GM08714 (cell line): ENCODE results near the gene KIF13A.
"Not testable (repeated sequence)": the region's sequence is repeated elsewhere in the genome, so short reads cannot be mapped to it uniquely, and the experiment has no call there.

Experiments used
- H3K4me3 ChIP-seq: fragments of 200-500 bp; sonication (Bioruptor generic); 2 replicates; pipeline ENCODE4 v1.5.1; 2014; ENCODE audit warnings: mild to moderate bottlenecking, low read length, inconsistent platforms
- ZNF274 ChIP-seq: IDR thresholded peaks from 2 replicates; pipeline ENCODE4 v1.6.1; 2012; ENCODE audit warnings: mild to moderate bottlenecking, low read depth, low read length

Gene KIF13A

DNA sequence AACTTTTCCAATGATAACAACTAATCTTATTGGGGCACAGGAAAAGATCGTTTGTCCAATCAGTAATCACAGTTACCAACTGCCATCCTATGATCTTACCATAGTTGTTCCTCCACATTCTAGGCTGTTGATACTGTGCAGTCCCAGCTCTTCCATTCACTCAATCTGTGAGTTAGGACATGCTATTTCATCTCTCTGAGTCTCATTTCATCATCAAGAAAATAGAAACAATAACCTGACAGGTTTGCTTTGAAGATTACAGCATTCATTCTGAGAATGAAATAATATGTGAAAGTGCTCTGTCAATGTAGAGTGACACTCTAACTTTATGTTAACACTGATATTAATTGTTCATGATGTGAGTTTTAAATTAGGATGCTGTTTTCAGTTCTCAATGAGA is 89.8 kb downstream of the KIF13A start:
- H3K4me3 ChIP-seq, result no peak overlapping the region
- no peak for TF ChIP-seq ZNF274

DNA sequence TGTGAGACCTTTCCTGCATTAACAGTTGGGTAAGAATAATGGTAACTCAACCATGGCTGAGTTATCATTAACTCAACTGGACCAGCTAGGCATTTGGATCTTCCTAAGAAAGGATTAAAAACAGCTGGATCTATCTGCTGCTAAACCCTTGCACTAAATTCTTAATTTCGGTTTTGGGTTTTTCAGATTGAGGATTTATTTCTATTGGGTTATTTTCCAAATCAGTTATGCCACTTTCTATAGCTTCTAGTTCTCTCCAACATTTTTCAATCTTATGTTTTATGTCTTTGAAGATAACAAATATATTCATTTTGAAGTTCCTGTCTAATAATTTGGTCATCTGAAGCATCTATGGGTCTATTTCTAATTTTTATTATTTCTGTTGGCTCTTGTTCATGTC is 92.5 kb downstream of the KIF13A start:
- no peak for TF ChIP-seq ZNF274
- no peak overlapping the region for H3K4me3 ChIP-seq

DNA sequence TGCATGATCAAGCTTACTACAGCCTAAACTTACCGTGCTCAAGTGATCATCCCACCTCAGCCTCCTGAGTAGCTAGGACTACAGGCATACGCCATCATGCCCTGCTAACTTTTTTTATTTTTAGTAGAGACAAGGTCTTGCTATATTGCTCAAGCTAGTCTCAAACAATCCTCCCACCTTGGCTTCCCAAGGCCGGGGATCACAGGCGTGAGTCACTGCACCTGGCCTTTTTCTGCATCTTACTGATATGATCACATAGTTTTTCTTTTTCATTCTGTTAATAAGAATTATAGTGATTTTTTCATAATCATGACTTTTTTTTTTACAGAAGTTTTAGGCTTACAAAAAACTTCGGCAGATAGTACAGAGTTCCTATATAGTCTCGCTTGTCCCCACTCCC is 93.2 kb downstream of the KIF13A start:
- no peak for TF ChIP-seq ZNF274

GRCh38 chr6:17892097-17892686 is 95.2 kb downstream of the KIF13A start:
- no peak overlapping the region for H3K4me3 ChIP-seq
- no peak for TF ChIP-seq ZNF274

More for the DNA sequence above, 93.2 kb downstream of the KIF13A start:
- no peak overlapping the region for H3K4me3 ChIP-seq

DNA sequence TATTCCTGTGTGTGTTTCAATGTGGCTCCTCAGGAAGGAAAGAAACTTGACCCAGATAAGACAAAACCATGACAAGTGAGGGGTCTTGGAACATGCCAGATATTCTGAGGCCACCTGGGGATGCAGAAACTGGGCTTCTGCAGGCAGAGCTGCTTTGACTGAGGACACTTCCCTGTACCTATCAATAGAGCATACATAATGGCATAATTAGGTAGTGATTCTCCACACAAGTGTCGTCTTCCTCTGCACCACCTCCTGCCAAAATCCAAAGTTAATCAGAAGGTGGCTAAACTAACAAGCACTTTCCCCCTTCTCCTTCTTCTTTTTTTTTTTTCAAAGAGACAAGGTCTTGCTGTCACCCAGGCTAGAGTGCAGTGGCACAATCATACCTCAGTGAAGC is 97.1 kb downstream of the KIF13A start:
- no peak overlapping the region for H3K4me3 ChIP-seq
- TF ChIP-seq ZNF274, result no peak

DNA sequence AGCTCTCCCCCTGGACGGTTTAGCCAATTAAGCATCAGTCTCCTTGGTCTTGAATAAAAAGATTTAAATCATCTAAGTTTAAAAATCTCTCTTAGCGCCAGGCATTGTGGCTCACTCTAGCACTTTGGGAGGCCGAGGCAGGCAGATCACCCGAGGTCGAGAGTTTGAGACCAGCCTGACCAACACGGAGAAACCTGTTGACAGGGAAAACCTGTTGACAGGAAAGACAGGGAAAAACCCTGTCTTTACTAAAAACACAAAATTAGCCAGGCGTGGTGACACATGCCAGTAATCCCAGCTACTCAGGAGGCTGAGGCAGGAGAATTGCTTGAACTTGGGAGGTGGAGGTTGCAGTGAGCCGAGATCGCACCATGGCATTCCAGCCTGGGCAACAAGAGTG is 97.7 kb downstream of the KIF13A start:
- H3K4me3 ChIP-seq, result not testable (repeated sequence)

DNA sequence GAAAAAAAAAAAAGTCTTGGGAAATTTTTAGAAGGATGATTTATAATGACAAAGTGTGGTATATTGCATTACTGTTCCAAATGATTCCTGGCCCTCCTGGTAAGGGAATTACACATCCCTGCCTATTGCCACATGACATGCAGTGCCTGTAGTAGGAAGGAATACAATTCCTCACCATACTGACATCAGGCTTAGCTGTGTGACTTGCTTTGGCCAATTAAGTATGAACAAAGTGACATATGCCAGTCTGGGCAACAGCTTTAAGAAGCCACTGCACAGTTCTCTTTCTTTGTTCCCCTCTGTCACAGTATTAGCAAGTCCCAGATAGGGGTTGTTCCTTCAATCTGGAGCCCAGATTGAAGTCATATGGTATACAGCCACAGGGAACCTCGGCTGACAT is 100.5 kb downstream of the KIF13A start:
- H3K4me3 ChIP-seq, result no peak overlapping the region
- TF ChIP-seq ZNF274, result no peak

GRCh38 chr6:17885889-17886576 is 101.4 kb downstream of the KIF13A start:
- no peak for TF ChIP-seq ZNF274

GRCh38 chr6:17884498-17885478 is 102.6 kb downstream of the KIF13A start:
- no peak for TF ChIP-seq ZNF274
- peak overlapping the region; percentile 39; the same call in 1 of the 2 replicates for H3K4me3 ChIP-seq

More at GRCh38 chr6:17885889-17886576, 101.4 kb downstream of the KIF13A start:
- no peak overlapping the region for H3K4me3 ChIP-seq

DNA sequence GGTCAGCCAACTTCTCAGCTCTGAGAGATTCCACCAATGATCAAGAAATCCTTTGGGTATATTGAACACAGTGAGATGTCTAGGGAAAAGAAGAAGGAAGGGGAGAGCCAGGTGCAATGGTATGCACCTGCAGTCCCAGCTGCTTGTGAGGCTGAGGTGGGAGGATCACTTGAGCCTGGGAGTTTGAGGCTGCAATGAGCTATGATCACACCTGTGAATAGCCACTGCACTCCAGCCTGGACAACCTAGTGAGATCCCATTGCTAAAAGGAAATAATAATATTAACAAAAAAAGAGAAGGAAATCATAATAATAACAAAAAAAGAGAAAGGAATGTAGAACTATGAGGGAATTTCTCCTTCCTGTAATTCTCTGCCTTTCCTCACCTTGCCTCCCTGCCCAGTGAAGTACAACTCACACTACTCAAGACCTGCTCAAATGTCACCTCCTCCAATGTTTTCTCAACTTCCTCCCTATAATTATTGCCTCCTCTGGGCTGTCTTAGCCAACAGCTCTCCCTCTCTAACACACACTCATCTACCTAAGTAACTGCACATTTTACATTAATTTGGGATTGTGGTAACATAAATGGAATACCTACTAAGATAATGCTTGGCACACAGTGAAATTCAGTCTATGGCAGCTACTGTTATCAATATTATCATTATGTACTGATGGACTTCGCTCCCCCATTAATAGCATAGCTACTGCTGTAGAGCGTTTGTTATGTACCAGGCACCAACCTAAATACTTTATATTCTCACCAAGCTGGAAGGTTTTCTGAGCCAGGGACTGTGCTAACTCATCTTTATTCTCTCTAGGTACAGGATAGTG is 103.6 kb downstream of the KIF13A start:
- no peak for TF ChIP-seq ZNF274

GRCh38 chr6:17881085-17881858 is 106.2 kb downstream of the KIF13A start:
- no peak for TF ChIP-seq ZNF274
- no peak overlapping the region for H3K4me3 ChIP-seq

More for the DNA sequence above, 103.6 kb downstream of the KIF13A start:
- no peak overlapping the region for H3K4me3 ChIP-seq

GRCh38 chr6:17879184-17879583 is 108.3 kb downstream of the KIF13A start:
- no peak for TF ChIP-seq ZNF274
- H3K4me3 ChIP-seq, result no peak overlapping the region

GRCh38 chr6:17878734-17879133 is 108.7 kb downstream of the KIF13A start:
- H3K4me3 ChIP-seq, result no peak overlapping the region
- TF ChIP-seq ZNF274, result no peak
